ENCODE results near the gene TMEM151B. TPM values are rescaled to one million over a fixed set of nuclear protein-coding genes. Genes with fewer than 3 reads are reported as not detected.

TMEM151B gene
- total and polyA plus RNA-seq, 2 of the 13 experiments (the other 11 are each of a cell fraction or from before 2014, with no cell fraction given): not detected

DNA sequence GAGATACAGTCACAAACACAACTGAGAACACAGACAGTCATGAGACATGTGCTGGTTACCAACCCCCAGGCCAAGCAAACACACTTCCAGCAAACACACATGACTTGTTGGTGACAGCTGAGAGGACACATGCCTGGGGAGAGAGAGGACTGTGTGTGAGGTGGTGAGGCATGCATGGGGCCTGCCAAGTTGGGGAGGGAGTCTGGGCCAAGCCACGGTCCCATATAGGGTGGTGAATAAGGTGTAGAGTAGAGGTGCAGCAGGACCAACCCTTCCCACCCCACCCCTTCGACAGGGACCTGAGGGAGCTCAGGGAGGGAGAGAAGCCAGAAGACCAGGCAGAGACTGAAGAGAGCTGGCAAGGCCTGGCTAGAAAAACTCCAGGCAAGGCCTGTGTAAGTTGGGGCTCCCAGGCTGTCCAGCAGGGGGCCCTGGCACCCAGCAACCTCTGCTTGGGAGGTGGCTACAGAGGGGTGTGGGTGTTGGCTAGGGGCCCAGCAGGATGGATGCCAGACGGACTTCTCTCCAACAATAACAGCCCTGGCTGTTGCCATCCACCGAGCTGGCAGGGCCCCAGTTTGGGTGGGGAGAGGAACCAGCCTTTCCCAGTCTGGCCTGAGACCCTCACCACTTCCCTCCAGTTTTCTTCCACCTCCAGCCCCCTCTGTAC, 48.8 kb upstream of the TMEM151B start (continued):
- TF ChIP-seq, protein P1, sequence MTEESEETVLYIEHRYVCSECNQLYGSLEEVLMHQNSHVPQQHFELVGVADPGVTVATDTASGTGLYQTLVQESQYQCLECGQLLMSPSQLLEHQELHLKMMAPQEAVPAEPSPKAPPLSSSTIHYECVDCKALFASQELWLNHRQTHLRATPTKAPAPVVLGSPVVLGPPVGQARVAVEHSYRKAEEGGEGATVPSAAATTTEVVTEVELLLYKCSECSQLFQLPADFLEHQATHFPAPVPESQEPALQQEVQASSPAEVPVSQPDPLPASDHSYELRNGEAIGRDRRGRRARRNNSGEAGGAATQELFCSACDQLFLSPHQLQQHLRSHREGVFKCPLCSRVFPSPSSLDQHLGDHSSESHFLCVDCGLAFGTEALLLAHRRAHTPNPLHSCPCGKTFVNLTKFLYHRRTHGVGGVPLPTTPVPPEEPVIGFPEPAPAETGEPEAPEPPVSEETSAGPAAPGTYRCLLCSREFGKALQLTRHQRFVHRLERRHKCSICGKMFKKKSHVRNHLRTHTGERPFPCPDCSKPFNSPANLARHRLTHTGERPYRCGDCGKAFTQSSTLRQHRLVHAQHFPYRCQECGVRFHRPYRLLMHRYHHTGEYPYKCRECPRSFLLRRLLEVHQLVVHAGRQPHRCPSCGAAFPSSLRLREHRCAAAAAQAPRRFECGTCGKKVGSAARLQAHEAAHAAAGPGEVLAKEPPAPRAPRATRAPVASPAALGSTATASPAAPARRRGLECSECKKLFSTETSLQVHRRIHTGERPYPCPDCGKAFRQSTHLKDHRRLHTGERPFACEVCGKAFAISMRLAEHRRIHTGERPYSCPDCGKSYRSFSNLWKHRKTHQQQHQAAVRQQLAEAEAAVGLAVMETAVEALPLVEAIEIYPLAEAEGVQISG (CRISPR knock-in tag; IDR thresholded peaks at IDR 0.05): peak; percentile 73
- TF ChIP-seq ZNF713 (CRISPR knock-in tag; IDR thresholded peaks at IDR 0.05): 0 out of 2 replicates have a peak, but pooled peaks have one; percentile 48
- no peak for TF ChIP-seq ZNF484 (CRISPR knock-in tag; IDR thresholded peaks at IDR 0.05; ENCODE audit: borderline replicate concordance, low read depth)
- no peak for TF ChIP-seq SP140L (CRISPR knock-in tag; IDR thresholded peaks at IDR 0.05; ENCODE audit: borderline replicate concordance)
- TF ChIP-seq, protein P2, sequence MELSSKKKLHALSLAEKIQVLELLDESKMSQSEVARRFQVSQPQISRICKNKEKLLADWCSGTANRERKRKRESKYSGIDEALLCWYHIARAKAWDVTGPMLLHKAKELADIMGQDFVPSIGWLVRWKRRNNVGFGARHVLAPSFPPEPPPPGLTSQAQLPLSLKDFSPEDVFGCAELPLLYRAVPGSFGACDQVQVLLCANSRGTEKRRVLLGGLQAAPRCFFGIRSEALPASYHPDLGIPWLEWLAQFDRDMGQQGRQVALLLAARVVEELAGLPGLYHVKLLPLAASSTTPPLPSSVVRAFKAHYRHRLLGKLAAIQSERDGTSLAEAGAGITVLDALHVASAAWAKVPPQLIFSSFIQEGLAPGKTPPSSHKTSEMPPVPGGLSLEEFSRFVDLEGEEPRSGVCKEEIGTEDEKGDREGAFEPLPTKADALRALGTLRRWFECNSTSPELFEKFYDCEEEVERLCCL (CRISPR knock-in tag; IDR thresholded peaks at IDR 0.05; ENCODE audit: borderline replicate concordance): no peak
- TF ChIP-seq MAZ (IDR thresholded peaks at IDR 0.05; ENCODE audit: borderline replicate concordance, low read depth, low read length): peak; percentile 51; the same call in 1 of the 2 replicates
- peak; percentile 68 for TF ChIP-seq MAZ (CRISPR knock-in tag; IDR thresholded peaks at IDR 0.05; ENCODE audit: low read depth)
- TF ChIP-seq ZNF143 (CRISPR knock-in tag; IDR thresholded peaks at IDR 0.05): peak; percentile 35; the same call in 1 of the 2 replicates
- TF ChIP-seq NR2F1 (CRISPR knock-in tag; IDR thresholded peaks at IDR 0.05): 0 out of 4 replicates have a peak, but pooled peaks of 1 of the 2 experiments have one; percentile 25
- peak; percentile 68; the same call in 1 of the 2 replicates for TF ChIP-seq ZZZ3 (CRISPR knock-in tag; IDR thresholded peaks at IDR 0.05; ENCODE audit: borderline replicate concordance)
- peak; percentile 59; the same call in 1 of the 2 replicates for TF ChIP-seq ZNF766 (CRISPR knock-in tag; IDR thresholded peaks at IDR 0.05; ENCODE audit: borderline replicate concordance)
- 0 out of 2 replicates have a peak, but pooled peaks have one; percentile 12 for TF ChIP-seq ZNF572 (CRISPR knock-in tag; IDR thresholded peaks at IDR 0.05)
- no peak for TF ChIP-seq ZNF816 (CRISPR knock-in tag; IDR thresholded peaks at IDR 0.05; ENCODE audit: borderline replicate concordance)
- TF ChIP-seq, protein P3, sequence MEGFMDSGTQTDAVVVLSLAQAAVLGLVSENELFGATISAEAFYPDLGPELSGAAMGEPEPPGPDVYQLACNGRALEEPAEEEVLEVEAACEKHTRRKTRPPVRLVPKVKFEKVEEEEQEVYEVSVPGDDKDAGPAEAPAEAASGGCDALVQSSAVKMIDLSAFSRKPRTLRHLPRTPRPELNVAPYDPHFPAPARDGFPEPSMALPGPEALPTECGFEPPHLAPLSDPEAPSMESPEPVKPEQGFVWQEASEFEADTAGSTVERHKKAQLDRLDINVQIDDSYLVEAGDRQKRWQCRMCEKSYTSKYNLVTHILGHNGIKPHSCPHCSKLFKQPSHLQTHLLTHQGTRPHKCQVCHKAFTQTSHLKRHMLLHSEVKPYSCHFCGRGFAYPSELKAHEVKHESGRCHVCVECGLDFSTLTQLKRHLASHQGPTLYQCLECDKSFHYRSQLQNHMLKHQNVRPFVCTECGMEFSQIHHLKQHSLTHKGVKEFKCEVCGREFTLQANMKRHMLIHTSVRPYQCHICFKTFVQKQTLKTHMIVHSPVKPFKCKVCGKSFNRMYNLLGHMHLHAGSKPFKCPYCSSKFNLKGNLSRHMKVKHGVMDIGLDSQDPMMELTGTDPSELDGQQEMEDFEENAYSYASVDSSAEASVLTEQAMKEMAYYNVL (CRISPR knock-in tag; IDR thresholded peaks at IDR 0.05; ENCODE audit: borderline replicate concordance): no peak; the same call in 1 of the 2 replicates
- TF ChIP-seq DNMT3B (CRISPR knock-in tag; conservative IDR thresholded peaks at IDR 0.05): peak; percentile 74; the same call in 1 of the 2 replicates
- TF ChIP-seq ZBTB3 (CRISPR knock-in tag; IDR thresholded peaks at IDR 0.05; ENCODE audit: borderline replicate concordance, low read depth): no peak
- peak; percentile 89; the same call in 1 of the 2 replicates for TF ChIP-seq NFKB2 (CRISPR knock-in tag; IDR thresholded peaks at IDR 0.05; ENCODE audit: borderline replicate concordance)
- TF ChIP-seq ZNF772 (CRISPR knock-in tag; IDR thresholded peaks at IDR 0.05): 0 out of 2 replicates have a peak, but pooled peaks have one; percentile 36
- no peak for TF ChIP-seq ZNF10 (CRISPR knock-in tag; IDR thresholded peaks at IDR 0.05; ENCODE audit: borderline replicate concordance, low read depth)
- TF ChIP-seq POLR2AphosphoS2 (IDR thresholded peaks at IDR 0.05; ENCODE audit: low read depth, low read length): no peak
- TF ChIP-seq ZNF598 (CRISPR knock-in tag; IDR thresholded peaks at IDR 0.05; ENCODE audit: borderline replicate concordance): peak; percentile 31; the same call in 1 of the 2 replicates

Data from HepG2 (cell line).